Femur (tissue), 1 donor: Measurements from ENCODE around the gene PADI4.

Source experiments
- DNase-seq: peaks from one replicate; pipeline ENCODE4 v3.0.0-alpha.2; 2017

PADI4 gene, protein sequence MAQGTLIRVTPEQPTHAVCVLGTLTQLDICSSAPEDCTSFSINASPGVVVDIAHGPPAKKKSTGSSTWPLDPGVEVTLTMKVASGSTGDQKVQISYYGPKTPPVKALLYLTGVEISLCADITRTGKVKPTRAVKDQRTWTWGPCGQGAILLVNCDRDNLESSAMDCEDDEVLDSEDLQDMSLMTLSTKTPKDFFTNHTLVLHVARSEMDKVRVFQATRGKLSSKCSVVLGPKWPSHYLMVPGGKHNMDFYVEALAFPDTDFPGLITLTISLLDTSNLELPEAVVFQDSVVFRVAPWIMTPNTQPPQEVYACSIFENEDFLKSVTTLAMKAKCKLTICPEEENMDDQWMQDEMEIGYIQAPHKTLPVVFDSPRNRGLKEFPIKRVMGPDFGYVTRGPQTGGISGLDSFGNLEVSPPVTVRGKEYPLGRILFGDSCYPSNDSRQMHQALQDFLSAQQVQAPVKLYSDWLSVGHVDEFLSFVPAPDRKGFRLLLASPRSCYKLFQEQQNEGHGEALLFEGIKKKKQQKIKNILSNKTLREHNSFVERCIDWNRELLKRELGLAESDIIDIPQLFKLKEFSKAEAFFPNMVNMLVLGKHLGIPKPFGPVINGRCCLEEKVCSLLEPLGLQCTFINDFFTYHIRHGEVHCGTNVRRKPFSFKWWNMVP

DNA sequence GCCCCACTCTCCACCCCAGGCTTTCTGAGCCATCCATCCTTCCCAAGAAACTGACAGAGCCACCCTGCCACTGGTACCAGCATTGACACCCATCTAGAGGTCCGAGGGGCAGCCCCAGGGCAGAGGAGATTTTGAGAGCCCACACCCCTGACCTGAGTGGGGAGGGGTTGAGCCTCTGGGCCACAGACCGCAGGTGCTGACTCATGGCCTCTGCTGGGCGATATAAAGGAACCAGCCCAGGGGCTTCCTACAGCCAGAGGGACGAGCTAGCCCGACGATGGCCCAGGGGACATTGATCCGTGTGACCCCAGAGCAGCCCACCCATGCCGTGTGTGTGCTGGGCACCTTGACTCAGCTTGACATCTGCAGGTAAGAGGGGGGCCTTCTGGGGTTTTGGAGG is at the start of gene PADI4:
Gene PADI4 (plus strand): TSS at position 252 of the 400 bp plus-strand sequence. CDS start 26 bp downstream, at position 278.
- no peak for DNase-seq

DNA sequence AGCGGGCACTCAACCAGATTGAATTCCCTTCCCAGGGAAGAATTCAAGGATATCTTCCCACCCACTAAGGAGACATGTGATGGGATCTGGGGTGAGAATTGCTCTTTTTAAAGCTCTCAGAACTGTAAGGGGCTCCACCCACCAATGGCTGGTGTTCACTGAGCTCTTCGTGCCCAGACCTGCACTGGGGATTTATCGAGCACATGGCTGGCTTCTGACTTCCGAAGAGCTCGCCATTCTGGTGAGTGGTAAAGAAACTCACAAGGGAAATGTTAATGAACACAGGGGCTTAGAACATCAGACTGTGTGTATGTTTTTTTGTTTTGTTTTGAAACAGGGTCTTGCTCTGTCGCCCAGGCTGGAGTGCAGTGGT is 49.3 kb upstream of the PADI4 start:
- no peak for DNase-seq

DNA sequence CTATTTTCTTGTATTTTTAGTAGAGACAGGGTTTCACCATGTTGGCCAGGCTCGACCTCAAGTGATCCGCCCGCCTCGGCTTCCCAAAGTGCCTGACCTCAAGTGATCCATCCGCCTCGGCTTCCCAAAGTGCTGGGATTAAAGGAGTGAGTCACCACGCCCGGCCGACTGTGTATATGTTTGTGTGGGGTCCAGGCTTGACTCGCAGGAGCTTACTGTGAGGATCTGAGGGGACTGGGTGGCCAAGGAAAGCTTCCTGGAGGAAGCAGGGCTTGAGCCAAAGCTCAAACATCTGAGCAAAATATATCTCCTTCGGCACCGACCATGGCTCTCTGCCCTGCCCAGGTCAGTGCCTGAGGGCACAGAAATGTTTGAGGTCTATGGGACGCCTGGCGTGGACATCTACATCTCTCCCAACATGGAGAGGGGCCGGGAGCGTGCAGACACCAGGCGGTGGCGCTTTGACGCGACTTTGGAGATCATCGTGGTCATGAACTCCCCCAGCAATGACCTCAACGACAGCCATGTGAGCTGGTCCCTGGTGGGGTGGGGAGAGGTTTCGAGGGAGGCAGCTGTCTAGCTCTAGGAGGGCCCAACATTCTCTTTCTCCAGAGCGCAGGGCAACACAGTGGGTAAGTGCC is 48.6 kb upstream of the PADI4 start:
- no peak for DNase-seq

DNA sequence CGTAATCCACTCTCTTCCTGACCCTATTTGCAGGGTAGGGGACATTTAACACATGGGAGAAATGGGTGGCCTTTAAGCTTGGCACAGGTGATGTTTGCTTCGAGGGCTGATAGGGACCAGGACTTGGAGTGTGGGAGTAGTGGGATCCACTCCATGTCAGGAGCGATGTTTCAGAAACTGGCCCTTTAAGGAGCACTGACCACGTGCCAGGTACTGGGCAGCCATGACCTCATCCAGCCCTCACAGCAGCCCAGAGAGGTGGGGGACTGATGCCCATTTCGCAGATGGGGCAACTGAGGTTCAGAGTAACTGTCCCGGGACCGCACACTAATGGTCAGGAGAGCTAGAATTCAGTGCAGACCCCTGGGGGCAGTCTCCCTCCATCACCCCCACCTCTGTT is 47.7 kb upstream of the PADI4 start:
- DNase-seq: no peak

DNA sequence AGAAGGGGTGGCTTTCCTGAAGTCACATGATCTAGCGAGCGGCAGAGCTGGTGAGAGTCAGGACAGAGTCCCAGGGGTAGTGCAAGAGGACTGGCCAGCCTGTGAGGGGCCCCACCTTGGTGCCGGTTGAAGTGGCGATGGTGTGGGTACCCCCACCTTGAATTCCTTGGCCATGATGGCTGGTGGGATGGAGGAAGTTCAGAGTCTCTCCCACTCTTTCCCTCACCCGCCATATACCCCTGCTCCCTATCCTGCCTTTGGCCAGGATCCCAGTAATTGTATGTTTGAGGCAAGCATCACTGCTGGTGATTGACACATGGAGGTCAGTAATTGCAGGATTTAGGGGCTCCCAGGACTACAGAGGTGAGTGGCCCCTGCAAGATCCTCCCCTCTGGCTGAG is 47.3 kb upstream of the PADI4 start:
- no peak for DNase-seq

DNA sequence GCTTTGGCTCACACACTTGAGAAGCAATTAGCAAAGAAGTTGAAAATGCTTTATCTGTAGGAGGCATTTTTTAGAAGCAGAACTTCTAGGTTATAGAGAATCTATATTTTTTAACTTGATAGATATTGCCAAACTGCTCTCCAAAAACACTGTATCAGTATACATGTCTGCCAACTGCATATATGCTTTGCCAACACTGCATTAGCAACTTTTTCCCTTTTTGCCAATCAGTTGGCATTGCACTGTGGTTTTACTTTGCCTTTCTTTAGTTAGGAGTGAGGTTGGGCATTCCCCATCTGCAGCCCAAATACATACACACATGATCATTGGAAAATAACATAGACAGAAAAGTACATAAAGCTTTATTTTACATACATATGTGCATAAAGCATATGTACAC is 44.1 kb upstream of the PADI4 start:
- DNase-seq: no peak

DNA sequence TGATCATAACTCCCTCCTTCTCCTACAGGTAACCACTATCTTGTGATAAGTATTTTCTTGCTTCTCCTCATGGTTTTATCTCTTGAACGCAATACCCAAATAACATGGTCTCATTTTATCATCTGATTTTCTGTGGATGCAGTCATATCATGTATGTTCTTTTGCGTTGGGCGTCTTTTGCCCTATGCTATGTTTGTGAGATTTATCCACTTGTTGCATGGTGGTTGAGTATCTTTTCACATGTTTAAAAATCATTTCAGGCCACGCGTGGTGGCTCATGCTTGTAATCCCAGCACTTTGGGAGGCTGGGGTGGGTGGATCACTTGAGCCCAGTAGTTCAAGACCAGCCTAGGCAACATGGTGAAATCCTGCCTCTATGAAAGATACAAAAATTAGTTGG is 43.5 kb upstream of the PADI4 start:
- DNase-seq: no peak

DNA sequence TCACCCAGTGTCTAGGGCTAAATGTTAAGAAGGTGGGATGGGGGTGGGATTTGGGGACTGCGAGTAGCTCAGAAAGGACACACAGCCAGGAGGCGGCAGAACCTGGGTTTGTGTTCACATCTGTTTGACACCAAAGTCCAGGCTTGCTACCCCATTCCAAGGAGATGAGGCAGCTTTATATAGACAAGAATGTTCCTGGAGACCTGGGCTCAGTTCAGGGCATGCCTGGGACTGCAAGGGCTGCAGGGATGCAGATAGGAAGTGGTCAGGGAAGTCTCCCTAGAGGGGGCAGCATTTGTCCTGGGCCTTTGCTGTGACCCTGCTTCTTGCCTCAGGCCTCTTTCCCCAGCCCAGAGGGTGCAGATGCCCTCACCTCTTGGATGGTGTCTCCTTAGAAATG is 42.8 kb upstream of the PADI4 start:
- no peak for DNase-seq

DNA sequence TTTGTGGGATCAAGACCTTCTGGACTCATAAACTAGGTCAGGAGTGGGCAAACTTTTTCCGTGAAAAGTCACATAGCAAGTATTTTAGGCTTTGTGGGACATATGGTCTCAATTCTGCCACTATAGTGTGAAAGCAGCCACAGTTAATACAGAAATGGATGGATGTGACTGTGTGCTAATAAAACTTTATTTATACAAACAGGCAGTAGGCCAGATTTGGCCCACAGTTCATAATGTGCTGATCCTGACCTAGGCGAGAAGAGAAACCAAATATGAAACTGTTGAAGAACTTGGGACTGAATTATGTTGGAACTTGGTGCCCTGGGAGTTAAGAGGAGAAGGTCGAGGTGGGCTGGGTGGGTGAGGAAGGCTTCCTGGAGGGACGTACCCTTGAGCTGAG is 42.0 kb upstream of the PADI4 start:
- no peak for DNase-seq

DNA sequence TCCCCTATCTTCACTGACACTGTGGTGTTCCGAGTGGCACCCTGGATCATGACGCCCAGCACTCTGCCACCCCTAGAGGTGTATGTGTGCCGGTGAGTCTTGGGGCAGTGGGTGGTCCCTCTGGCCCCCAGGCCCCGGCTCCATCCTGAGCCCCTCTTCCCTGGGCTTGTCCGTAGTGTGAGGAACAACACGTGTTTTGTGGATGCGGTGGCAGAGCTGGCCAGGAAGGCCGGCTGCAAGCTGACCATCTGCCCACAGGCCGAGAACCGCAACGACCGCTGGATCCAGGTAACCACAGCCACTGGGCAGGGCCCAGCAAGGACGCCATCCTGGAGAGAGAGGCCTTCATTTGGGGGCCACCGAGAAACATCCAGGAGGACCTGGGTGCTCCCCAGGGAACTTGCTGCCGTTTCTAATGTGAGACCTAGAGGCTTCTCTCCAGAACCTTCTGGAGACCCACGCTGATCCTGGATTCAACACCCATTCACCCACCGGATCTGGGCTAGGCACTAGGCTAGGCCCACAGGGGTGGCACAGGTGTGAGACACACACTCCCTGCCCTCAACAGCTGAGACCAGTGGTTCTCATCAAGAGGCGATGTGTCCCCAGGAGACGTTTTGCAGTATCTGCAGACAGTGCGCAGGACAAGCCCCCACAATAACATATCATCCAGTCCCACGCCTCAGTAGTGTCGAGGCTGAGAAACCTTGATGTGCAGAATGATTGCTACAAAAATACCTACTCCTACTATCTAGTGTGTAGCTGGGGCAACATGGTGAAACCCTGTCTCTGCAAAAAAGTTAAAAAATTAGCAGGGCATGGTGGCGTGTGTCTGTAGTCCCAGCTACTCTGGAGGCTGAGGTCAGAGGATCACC is 36.9 kb upstream of the PADI4 start:
- DNase-seq: no peak

DNA sequence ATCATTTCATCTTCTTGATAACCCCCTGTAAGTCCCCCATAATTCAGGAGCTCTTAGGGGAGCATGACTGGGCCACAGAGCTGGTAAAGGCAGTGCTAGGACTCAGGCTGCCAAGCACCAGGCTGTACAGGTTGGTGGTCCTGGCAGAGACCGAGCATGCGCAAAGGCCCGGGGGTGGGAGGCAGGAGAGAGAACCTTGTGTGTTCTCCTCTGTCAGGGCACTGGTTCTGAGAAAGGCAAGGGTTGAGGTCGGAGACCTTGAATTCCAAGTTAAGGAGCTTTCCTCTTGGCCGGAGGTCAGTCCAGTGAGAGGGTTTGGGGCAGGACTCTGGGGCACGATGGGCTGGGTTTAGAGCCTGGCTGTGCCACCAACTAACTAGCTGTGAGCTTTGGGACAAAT is 35.9 kb upstream of the PADI4 start:
- DNase-seq: no peak

DNA sequence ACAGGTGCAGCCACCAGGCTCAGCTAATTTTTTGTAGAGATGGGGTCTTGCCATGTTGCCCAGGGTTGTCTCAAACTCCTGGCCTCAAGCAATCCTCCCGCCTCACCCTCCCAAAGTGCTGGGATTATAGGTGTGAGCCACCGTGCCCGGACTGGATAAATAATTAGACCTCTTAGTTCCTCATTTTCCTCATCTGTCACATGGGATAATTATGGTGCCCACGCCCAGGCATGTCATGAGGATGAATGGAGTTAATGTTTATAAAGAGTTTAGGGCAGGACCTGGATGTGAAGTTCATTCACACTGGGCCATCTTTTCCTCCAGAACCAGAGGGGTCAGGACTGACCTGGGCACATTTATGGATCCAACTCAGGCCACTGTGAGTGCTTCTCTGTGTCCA is 35.4 kb upstream of the PADI4 start:
- no peak for DNase-seq

DNA sequence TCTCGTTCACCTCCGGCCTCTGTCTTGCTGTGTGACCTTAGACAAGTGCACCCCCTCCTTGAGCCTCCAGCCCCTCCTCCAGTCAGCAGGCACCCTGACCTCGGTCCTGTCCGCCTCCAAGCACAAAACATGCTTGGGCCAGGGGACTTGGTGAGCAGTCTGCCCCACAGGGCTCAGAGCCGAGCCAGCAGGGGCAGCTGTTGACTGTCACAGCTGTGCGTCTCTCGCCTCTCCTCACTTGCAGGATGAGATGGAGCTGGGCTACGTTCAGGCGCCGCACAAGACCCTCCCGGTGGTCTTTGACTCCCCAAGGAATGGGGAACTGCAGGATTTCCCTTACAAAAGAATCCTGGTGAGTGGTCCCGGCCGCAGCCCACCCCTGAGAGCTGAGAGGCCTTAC is 34.9 kb upstream of the PADI4 start:
- no peak for DNase-seq

DNA sequence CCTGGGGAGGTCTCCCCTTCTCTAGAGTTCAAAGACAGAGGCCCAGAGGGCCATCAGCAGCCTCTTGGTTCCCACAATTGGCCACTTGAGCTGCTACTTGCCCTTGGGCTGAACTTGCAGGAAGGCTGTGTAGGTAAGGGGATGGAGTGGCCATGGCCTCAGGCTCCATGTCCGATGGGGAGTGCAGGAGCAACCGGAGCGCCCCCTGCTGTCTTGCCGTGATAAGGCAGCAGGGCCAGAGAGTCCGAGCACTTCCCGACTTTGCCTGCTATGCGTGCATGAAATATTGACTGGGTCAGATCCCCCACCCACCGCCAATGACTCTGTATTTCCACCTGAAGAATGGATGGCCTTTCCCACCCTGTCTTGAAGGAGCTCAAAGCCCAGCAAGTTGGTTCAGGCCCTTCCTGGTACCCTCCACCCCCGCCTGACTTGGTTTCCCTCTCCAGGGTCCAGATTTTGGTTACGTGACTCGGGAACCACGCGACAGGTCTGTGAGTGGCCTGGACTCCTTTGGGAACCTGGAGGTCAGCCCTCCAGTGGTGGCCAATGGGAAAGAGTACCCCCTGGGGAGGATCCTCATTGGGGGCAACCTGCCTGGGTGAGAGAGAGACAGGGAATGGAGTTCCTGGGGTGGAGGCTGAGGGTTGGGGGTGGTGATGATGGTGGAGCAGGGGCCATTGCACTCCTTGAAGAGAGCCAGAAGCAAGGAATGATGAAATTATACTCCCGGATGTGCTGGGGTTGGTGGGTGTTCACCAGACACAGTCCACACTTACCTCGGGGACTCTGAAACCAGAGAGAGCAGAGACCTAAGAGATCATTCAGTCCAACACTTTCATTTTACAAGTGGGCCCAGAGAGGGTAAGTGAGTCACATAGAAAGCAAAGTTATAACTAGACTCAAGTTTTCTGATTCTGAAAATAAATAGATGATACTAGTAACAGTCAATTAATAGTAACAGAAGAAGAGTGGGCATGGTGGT is 33.5 kb upstream of the PADI4 start:
- peak; percentile 51 for DNase-seq

DNA sequence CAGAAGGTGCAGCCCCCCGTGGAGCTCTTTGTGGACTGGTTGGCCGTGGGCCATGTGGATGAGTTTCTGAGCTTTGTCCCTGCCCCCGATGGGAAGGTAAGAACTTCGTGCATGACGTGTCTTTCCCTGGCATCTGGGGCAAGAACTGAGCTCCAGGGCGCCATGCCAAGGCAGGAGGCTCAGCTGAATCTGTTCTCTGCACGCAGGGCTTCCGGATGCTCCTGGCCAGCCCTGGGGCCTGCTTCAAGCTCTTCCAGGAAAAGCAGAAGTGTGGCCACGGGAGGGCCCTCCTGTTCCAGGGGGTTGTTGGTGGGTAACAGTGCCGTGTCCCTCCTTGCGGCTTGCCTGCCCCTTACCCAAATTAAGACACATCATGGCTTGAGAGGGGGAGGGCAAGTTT is 31.4 kb upstream of the PADI4 start:
- peak; percentile 36 for DNase-seq

DNA sequence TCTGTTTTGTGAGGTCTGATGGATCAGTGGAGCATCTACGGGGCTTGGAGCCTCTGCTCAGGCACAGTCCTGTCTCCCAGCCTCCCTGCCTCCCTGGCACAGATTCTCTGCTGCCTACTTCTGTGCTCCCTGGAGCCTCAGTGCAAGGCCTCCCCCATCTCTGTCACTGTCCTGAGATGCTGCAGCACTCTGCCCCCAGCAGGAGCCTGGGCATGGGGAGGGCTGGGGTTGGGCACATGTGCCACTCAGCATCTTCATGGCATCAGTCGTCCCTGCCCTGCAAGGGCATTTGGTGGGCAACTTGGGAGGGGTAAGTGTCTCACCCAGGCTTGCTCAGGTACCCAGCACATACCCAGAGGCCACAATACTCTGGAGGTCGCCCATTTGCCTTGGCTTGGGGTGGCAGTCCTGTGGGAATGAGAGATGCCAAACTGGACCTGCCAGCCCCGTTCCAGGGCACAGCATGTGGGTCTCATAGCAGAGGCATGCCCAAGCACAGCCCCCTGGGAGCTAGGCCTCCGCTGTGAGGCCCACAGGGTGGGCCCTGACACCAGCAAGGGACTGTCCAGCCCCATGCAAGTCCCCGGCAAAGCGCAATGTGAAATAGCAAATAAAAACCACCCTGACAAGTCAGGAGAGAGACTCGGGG is 30.4 kb upstream of the PADI4 start:
- DNase-seq: no peak

DNA sequence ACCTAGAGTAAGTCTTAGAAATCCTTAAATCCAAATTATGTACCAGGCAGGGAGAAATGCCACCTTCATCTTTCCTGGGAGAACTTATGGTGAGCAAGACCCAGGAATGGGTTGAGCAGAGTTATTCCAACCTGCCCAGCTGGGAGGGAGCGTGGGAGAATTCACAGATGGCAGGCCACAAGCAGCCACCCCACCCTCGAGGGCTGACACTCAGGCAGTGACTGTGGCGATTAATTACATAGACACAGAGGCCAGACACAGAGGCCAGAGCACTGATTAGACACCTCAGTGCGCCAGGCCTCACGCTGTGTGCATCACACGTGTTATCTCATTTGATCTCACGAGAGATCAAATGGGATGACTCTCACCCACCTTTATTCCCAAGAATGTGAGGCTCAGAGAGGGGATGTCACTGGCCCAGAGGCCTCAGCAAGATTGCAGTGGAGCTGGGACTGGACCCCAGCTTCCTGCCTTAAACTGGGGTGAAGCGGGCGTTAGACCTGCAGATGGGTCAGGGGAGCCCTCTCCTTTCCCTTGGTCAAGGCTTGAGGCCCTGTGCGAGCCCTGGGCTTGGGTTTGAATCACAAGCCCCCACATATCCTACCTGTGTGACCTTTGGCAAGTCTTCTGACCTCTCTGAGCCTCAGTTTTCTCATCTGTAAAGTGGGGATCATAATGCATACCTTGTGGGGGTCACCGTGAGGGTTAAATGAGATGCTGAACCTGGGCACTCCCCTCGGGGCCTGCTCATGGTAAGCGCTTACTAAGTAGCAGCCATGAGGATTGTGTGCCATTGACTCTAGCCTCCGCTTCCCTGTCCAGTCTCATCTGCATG is 28.8 kb upstream of the PADI4 start:
- no peak for DNase-seq

DNA sequence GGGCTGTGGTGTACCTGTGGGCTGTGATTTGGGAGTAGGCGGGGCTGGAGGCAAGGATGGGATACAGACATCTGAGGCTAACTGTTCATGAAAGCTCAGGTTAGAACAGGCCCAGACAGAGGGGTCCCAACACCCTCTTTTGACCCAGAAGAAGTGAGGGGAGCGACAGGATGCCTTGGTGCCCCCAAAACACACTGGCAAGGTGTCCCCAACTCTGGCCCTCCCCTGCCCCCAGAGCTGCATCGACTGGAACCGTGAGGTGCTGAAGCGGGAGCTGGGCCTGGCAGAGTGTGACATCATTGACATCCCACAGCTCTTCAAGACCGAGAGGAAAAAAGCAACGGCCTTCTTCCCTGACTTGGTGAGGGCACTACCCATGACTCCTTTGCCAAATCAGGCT is 27.6 kb upstream of the PADI4 start:
- no peak for DNase-seq

DNA sequence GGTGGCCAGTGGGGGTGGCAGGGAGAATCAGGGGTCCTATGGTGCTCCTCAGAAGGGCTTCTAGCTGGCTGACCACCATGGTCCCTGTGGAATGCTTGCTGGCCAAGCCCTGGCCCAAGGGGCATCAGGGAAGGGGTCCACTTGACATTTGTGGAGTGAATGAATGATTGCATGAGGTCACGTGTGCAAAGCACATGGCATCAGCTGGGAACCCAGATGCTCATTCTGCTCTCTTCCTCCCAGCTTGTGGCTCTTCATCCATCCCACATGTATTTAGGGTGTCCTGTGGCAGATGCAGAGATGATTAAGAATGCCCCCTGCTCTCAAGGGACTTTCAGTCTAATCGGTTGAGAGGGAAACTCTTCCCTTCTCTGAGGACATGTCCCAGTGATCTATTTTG is 27.1 kb upstream of the PADI4 start:
- no peak for DNase-seq

DNA sequence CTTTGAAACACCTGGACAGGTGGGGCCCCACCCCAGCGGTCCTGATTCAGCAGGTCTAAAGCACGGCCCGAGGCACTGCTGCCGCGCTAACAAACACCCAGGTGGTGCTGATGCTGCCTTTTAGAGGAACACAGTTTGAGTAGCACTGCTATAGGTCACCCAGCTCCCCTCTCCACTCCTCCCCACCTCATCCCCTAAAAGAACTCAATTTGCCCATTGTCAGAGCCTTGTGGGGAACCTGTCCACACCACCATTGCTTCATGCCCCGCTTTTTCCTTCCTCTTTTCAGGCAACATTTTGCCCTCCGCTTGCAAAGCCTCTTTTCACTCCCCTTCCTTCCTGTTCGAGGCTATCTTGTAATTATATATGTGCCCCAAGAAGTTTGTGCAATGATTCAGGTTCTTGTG is 26.2 kb upstream of the PADI4 start:
- peak; percentile 66 for DNase-seq
